Mucosa of rectum (tissue), 2 donors: ENCODE data around the gene YPEL2.

ENCODE experiments used
- H3K27ac ChIP-seq, 2 donors: one replicate each; pipeline ENCODE4 v1.7.0; 2013; ENCODE audit warnings: inconsistent platforms in 2 of 2, low read depth in 2 of 2, low read length in 2 of 2
- H3K27me3 ChIP-seq, 2 donors: one replicate each; pipeline ENCODE4 v1.7.0; 2013; ENCODE audit warnings: low read length in 2 of 2; ENCODE audit not compliant: control insufficient read depth in 2 of 2, insufficient read depth in 2 of 2
- H3K36me3 ChIP-seq, 2 donors: one replicate each; pipeline ENCODE4 v1.7.0; 2013; ENCODE audit warnings: low read length in 2 of 2; ENCODE audit not compliant: control insufficient read depth in 2 of 2, insufficient read depth in 2 of 2
- H3K4me1 ChIP-seq, 2 donors: one replicate each; pipeline ENCODE4 v1.7.0; 2013; ENCODE audit warnings: low read length in 2 of 2, mild to moderate bottlenecking in 1 of 2; ENCODE audit not compliant: control insufficient read depth in 2 of 2, insufficient read depth in 2 of 2
- H3K4me3 ChIP-seq, 2 donors: one replicate each; pipeline ENCODE4 v1.7.0; 2013; ENCODE audit warnings: low read length in 2 of 2
- H3K9ac ChIP-seq, 2 donors: one replicate each; pipeline ENCODE4 v1.7.0; 2013; ENCODE audit warnings: low read length in 2 of 2, low read depth in 1 of 2, mild to moderate bottlenecking in 1 of 2
- H3K9me3 ChIP-seq, 2 donors: one replicate each; pipeline ENCODE4 v1.7.0; 2013; ENCODE audit warnings: low read length in 2 of 2; ENCODE audit not compliant: control insufficient read depth in 2 of 2
- donor health status: healthy.
- donor health status: Normal muscosa, but diverticular disease.

Gene YPEL2

DNA sequence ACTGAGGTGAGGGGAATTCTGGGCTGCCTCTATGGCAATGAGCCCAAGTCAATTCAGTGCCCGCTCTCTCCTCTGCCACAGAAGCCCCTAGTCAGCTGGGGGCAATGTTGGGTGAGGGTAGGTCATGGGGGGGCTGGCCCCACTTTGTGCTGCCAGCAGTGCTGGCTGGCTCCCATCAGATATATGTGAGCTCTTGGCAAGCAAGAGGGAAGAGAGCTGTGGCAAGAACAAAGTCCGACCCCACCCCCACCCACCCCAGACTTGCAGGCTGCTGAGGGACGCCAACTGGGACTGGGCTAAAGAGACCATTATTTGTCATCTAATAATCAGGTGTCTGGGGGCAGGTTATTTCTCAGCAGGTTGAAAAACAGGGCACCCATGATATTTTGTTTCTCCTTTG lies 89.4 kb downstream of the YPEL2 start:
- Histone ChIP-seq H3K27ac (no peak overlapping the region), H3K36me3 (no peaks in the 10 kb centered on the region), H3K4me3 (no peak overlapping the region), H3K9me3 (no peaks in the 10 kb centered on the region), H3K27me3 (no peaks in the 10 kb centered on the region), H3K4me1 (peaks cover 0 to 3% of the 10 kb centered on the region in 2 donors), H3K9ac (no peak overlapping the region)

DNA sequence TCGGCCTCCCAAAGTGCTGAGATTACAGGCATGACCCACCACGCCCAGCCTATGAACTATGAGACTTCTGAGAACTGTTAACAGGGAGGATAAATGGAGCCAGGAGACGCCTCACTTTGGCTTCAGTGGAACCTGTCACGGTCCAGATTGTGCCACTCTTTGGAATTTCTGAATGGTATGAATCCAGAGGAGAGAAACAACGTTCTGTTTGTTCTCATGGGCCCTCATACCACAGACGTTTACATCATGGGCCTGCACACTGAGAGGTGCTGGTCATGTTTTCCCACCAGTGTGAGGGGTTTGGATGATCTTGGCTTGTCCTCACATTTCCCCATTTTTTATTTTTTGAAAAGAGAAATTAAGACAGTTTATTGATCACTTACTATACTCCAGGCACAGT lies 90.3 kb downstream of the YPEL2 start:
- H3K27ac ChIP-seq, result no peak overlapping the region
- H3K27me3 ChIP-seq, result no peaks in the 10 kb centered on the region
- no peak overlapping the region for H3K9ac ChIP-seq
- no peak overlapping the region for H3K4me3 ChIP-seq
- H3K36me3 ChIP-seq, result no peaks in the 10 kb centered on the region
- peaks cover 0 to 3% of the 10 kb centered on the region in 2 donors for H3K4me1 ChIP-seq
- H3K9me3 ChIP-seq, result no peaks in the 10 kb centered on the region

DNA sequence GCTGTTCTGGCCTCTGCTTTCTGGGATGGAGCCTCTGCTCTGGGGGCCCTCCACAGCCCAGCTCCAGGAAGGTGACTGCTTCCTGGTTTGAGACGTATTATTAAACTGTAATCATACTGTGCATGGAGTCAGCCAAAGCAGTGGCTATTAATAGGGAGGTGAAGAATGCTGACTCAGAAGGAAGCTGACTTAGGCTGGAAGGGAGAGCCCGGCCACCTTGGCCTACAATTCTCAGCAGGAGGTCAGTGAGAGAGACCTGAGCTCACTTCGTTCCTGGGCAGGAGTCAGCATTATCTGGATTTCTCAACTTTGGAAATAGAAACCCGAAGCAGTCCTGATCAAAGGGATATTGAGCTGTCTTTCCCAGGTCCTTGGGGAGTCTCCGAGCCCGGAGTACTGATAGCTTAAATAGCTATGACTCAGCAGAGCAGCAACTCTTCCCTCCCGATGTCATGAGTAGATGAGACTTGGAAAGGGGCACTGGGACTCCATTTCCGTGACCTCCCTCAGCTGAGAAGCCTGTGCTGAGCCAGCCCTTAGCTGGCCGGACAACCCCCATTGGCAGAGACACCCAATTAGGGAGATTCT lies 91.8 kb downstream of the YPEL2 start:
- no peaks in the 10 kb centered on the region for H3K36me3 ChIP-seq
- H3K4me3 ChIP-seq, result no peak overlapping the region
- H3K27ac ChIP-seq, result no peak overlapping the region
- H3K4me1 ChIP-seq, result peaks cover under 1 to 8% of the 10 kb centered on the region in 2 donors
- H3K9ac ChIP-seq, result no peak overlapping the region
- no peaks in the 10 kb centered on the region for H3K27me3 ChIP-seq
- no peaks in the 10 kb centered on the region for H3K9me3 ChIP-seq

- no peak overlapping the region for H3K9ac ChIP-seq
- no peaks in the 10 kb centered on the region for H3K27me3 ChIP-seq
- H3K4me1 ChIP-seq, result peaks cover 5 to 9% of the 10 kb centered on the region in 2 donors
- H3K36me3 ChIP-seq, result no peaks in the 10 kb centered on the region
- H3K27ac ChIP-seq, result no peak overlapping the region
- H3K9me3 ChIP-seq, result no peaks in the 10 kb centered on the region
- no peak overlapping the region for H3K4me3 ChIP-seq
Measured at GRCh38 chr17:59423903-59424302, 92.4 kb downstream of the YPEL2 start.

DNA sequence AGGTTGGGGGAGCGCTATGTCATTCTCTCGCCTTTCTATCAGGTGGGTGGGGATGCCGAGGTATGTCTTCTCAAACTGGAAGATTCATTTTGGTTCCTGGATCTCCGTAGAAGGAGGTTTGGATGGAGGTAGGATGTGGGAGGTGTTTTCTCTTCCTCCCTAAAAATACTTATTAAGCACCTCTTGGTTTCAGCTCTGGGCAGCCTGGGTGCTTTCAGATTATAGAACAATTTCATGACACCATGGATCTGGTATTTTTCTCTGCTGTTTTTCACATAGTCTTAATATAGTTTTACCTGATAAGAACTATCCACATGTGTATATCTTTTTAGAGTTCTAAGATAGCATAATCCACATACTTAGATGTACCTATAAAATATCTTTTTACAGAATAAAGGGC lies 92.9 kb downstream of the YPEL2 start:
- Histone ChIP-seq H3K9ac (no peak overlapping the region), H3K4me1 (peaks cover 7 to 13% of the 10 kb centered on the region in 2 donors), H3K9me3 (no peaks in the 10 kb centered on the region), H3K4me3 (no peak overlapping the region), H3K27me3 (no peaks in the 10 kb centered on the region), H3K36me3 (no peaks in the 10 kb centered on the region), H3K27ac (no peak overlapping the region)

GRCh38 chr17:59425085-59425931 lies 93.9 kb downstream of the YPEL2 start:
- H3K27ac ChIP-seq, result peak overlapping the region; percentile 61 to 67
- H3K9ac ChIP-seq, result no peak overlapping the region
- no peaks in the 10 kb centered on the region for H3K27me3 ChIP-seq
- H3K4me1 ChIP-seq, result peaks cover 8 to 23% of the 10 kb centered on the region in 2 donors
- no peaks in the 10 kb centered on the region for H3K9me3 ChIP-seq
- H3K4me3 ChIP-seq, result no peak overlapping the region
- H3K36me3 ChIP-seq, result no peaks in the 10 kb centered on the region

GRCh38 chr17:59426031-59426430 lies 94.6 kb downstream of the YPEL2 start:
- Histone ChIP-seq H3K4me1 (peaks cover 8 to 23% of the 10 kb centered on the region in 2 donors), H3K36me3 (no peaks in the 10 kb centered on the region), H3K27me3 (no peaks in the 10 kb centered on the region), H3K9ac (no peak overlapping the region), H3K9me3 (no peaks in the 10 kb centered on the region), H3K27ac (peak overlapping the region; percentile 61 to 67), H3K4me3 (no peak overlapping the region)

DNA sequence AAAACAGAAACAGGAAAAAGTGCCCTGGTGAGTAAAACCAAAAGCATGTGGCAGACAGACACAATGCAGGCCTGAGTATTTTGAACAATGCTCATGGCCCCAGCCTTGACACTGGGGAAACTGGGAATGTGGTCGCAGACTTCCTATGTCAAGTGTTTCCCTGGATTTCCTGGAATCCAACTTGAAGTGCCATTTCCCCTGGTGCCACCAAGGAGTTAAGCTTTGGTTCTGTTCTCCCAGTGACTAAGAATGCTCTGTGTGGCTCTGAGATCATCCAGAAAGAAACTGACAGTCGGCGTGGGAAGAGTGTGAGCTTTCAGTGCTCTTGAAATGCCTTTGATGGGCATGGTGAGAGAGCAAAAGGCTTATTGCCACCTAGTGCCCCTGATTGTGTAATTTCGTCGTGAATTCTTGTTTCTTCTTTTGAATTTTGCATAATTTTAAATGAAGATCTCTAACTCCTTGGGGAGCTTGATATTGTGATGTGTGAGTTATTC lies 96.0 kb downstream of the YPEL2 start:
- no peaks in the 10 kb centered on the region for H3K27me3 ChIP-seq
- no peaks in the 10 kb centered on the region for H3K9me3 ChIP-seq
- H3K4me3 ChIP-seq, result no peak overlapping the region
- no peaks in the 10 kb centered on the region for H3K36me3 ChIP-seq
- no peak overlapping the region for H3K9ac ChIP-seq
- peaks cover 8 to 23% of the 10 kb centered on the region in 2 donors for H3K4me1 ChIP-seq
- peak overlapping the region; percentile 34 to 46 for H3K27ac ChIP-seq

- no peaks in the 10 kb centered on the region for H3K36me3 ChIP-seq
- no peaks in the 10 kb centered on the region for H3K9me3 ChIP-seq
- peak overlapping the region; percentile 34 to 46 for H3K27ac ChIP-seq
- no peaks in the 10 kb centered on the region for H3K27me3 ChIP-seq
- H3K4me3 ChIP-seq, result no peak overlapping the region
- H3K9ac ChIP-seq, result no peak overlapping the region
- peaks cover 8 to 23% of the 10 kb centered on the region in 2 donors for H3K4me1 ChIP-seq
Measured at GRCh38 chr17:59427996-59428395, 96.5 kb downstream of the YPEL2 start.

GRCh38 chr17:59428916-59429485 lies 97.5 kb downstream of the YPEL2 start:
- Histone ChIP-seq H3K4me3 (no peak overlapping the region), H3K36me3 (no peaks in the 10 kb centered on the region), H3K4me1 (peaks cover 8 to 23% of the 10 kb centered on the region in 2 donors), H3K27me3 (no peaks in the 10 kb centered on the region), H3K9me3 (no peaks in the 10 kb centered on the region), H3K27ac (no peak overlapping the region), H3K9ac (no peak overlapping the region)
